B cell (primary cell): ENCODE data around the gene HS1BP3. TPM values are rescaled to one million over a fixed set of nuclear protein-coding genes. Genes with fewer than 3 reads are reported as not detected.

Experiments
- ATAC-seq: fragments of 200-7000 bp; cut with Tn5 transposase; one replicate; pipeline ENCODE4 v1.10.0; 2021; ENCODE audit warnings: low read depth, mild to moderate bottlenecking, moderate number of reproducible peaks, moderate library complexity
- CTCF ChIA-PET: fragments of 350-600 bp; sonication (Branson Sonifier 250); formaldehyde crosslinking; loops from one replicate; lab custom pipeline; 2021; ENCODE audit warnings: antibody characterized with exemption, inconsistent platforms; lab: Charles Lee
- POLR2A ChIA-PET: fragments of 350-600 bp; sonication (Branson Sonifier 250); formaldehyde crosslinking; loops from one replicate; lab custom pipeline; 2021; ENCODE audit warnings: antibody characterized with exemption; lab: Charles Lee
- DNase-seq: peaks from one replicate; pipeline ENCODE4 v3.0.0; 2013
- H2AFZ ChIP-seq: 2 replicates; pipeline ENCODE4 v1.6.1; 2012; ENCODE audit warnings: mild to moderate bottlenecking, low read depth, low read length; ENCODE audit not compliant: insufficient read depth, poor library complexity, severe bottlenecking
- H3K27ac ChIP-seq, 2 donors: 1 replicate in 1 of 2; 2 replicates in 1 of 2; pipeline ENCODE4 v1.5.1; 2012 to 2013; ENCODE audit warnings: low read length in 2 of 2, mild to moderate bottlenecking in 2 of 2, moderate library complexity in 1 of 2
- H3K27me3 ChIP-seq, 4 experiments: fragments of 200-600 bp in 1 of 4; sonication (generic) in 1 of 4; replicated peaks in 1 of 4; 1 replicate in 2 of 4; 2 replicates in 2 of 4; pipeline versions ENCODE4 v1.6.1 to v1.7.0; 2013 to 2016; ENCODE audit warnings: low read length in 3 of 4, mild to moderate bottlenecking in 2 of 4, mixed read lengths in 1 of 4, moderate library complexity in 1 of 4; ENCODE audit not compliant: insufficient read depth in 4 of 4, control insufficient read depth in 3 of 4; ENCODE audit errors: control extremely low read depth in 1 of 4
- H3K36me3 ChIP-seq, 2 experiments: replicated peaks in 1 of 2; 1 replicate in 1 of 2; 2 replicates in 1 of 2; pipeline versions ENCODE4 v1.6.1 to v1.7.1; 2013; ENCODE audit warnings: low read length in 1 of 2; ENCODE audit not compliant: insufficient read depth in 2 of 2, control insufficient read depth in 1 of 2; ENCODE audit errors: control extremely low read depth in 1 of 2, extremely low read depth in 1 of 2
- H3K4me1 ChIP-seq, 2 donors: fragments of 200-600 bp in 1 of 2; sonication (generic) in 1 of 2; 1 replicate in 1 of 2; 2 replicates in 1 of 2; pipeline versions ENCODE4 v1.5.1 to v1.6.1; 2013 to 2017; ENCODE audit warnings: low read length in 2 of 2; ENCODE audit not compliant: control insufficient read depth in 2 of 2, insufficient read depth in 2 of 2
- H3K4me2 ChIP-seq: replicated peaks from 2 replicates; pipeline ENCODE3; 2012; ENCODE audit warnings: mild to moderate bottlenecking, low read depth, low read length; ENCODE audit not compliant: poor library complexity, severe bottlenecking
- H3K4me3 ChIP-seq, 5 experiments: fragments of 200-600 bp in 1 of 5; sonication (generic) in 1 of 5; 1 replicate in 3 of 5; 2 replicates in 2 of 5; pipeline versions ENCODE4 v1.5.1 to v1.7.0; 2011 to 2016; ENCODE audit warnings: low read length in 4 of 5, mild to moderate bottlenecking in 4 of 5, low read depth in 2 of 5, control low read depth in 1 of 5, moderate library complexity in 1 of 5; ENCODE audit not compliant: insufficient read depth in 1 of 5; ENCODE audit errors: control extremely low read depth in 1 of 5, extremely low read depth in 1 of 5
- H3K79me2 ChIP-seq: fragments of 200-600 bp; sonication (generic); one replicate; pipeline ENCODE4 v1.6.0; 2016; ENCODE audit warnings: low read length; ENCODE audit not compliant: control insufficient read depth, insufficient read depth
- H3K9ac ChIP-seq: fragments of 200-600 bp; sonication (generic); 2 replicates; pipeline ENCODE4 v1.6.1; 2017; ENCODE audit warnings: mild to moderate bottlenecking, low read length, moderate library complexity
- H3K9me3 ChIP-seq, 3 donors: one replicate each; pipeline versions ENCODE4 v1.6.1 to v1.7.1; 2013; ENCODE audit warnings: low read length in 2 of 3; ENCODE audit not compliant: control insufficient read depth in 2 of 3, insufficient read depth in 1 of 3; ENCODE audit errors: control extremely low read depth in 1 of 3
- H4K20me1 ChIP-seq: 2 replicates; pipeline ENCODE4 v1.6.0; 2012; ENCODE audit warnings: mild to moderate bottlenecking, low read length; ENCODE audit not compliant: insufficient read depth, control insufficient read depth, poor library complexity, severe bottlenecking
- H3K27ac Mint-ChIP-seq: one replicate; pipeline ENCODE4 v1.8.0; 2021; ENCODE audit warnings: mixed read lengths
- H3K27me3 Mint-ChIP-seq: one replicate; pipeline ENCODE4 v1.8.0; 2021; ENCODE audit warnings: mixed read lengths
- H3K4me1 Mint-ChIP-seq: one replicate; pipeline ENCODE4 v1.8.0; 2021; ENCODE audit warnings: mixed read lengths
- H3K4me3 Mint-ChIP-seq: one replicate; pipeline ENCODE4 v1.8.0; 2021; ENCODE audit warnings: mixed read lengths
- H3K9me3 Mint-ChIP-seq: one replicate; pipeline ENCODE4 v1.8.0; 2022; ENCODE audit warnings: mixed read lengths; ENCODE audit not compliant: insufficient read depth
- CTCF ChIP-seq: fragments of 200-600 bp; IDR thresholded peaks from one replicate; pipeline ENCODE4 v1.8.0; 2022; ENCODE audit warnings: antibody characterized with exemption, mild to moderate bottlenecking
- EZH2 ChIP-seq: IDR thresholded peaks from 2 replicates; pipeline ENCODE4 v1.6.1; 2012; ENCODE audit warnings: borderline replicate concordance, low read depth, mild to moderate bottlenecking, moderate library complexity, low read length; ENCODE audit not compliant: insufficient read depth, poor library complexity, severe bottlenecking
- WGBS: methylation state at CpG from one replicate; pipeline ENCODE4 v1.1.5; 2013; ENCODE audit warnings: missing lambda C conversion rate; ENCODE audit not compliant: insufficient coverage; 5-methylcytosine and 5-hydroxymethylcytosine counted together
- intact Hi-C: fragments of 100-400 bp; cut with micrococcal nuclease; formaldehyde crosslinking; loops from one replicate; pipeline ENCODE4 v1.10.0; 2022
- polyA plus RNA-seq: library from polyadenylated mRNA; depleted of rRNA; stranded (reverse); fragments of >200 nt; gene quantifications from 2 replicates; pipeline ENCODE4 v1.2.3, GENCODE V29; 2012
- total RNA-seq, 2 donors: library from RNA; stranded (reverse); fragments of 120-200 nt in 1 of 2; gene quantifications; 1 replicate in 1 of 2; 2 replicates in 1 of 2; pipeline versions ENCODE4 v1.2.3 to v1.2.4, GENCODE V29; 2013 to 2022

Gene HS1BP3
- total and polyA plus RNA-seq, 2 donors (not counting 1 experiment from before 2014, with no cell fraction given): 27.8 to 28.7 TPM

GRCh38 chr2:20666005-20666303, 15.1 kb upstream of the HS1BP3 start:
- peak overlapping the region; percentile 99 for H3K4me2 ChIP-seq
- peaks cover 0 to 24% (median 0%) of the 10 kb centered on the region in 3 donors for H3K9me3 ChIP-seq
- peak overlapping the region; percentile 47 to 61 for H3K27ac ChIP-seq
- peaks cover 37% of the 10 kb centered on the region for H3K4me1 Mint-ChIP-seq
- H3K36me3 ChIP-seq: peaks cover 0 to 2% of the 10 kb centered on the region in 2 experiments
- peaks cover 14% of the 10 kb centered on the region for H3K27me3 Mint-ChIP-seq
- H3K9me3 Mint-ChIP-seq: no peaks in the 10 kb centered on the region
- peak overlapping the region; percentile 93 for H2AFZ ChIP-seq
- TF ChIP-seq EZH2 (no peak), CTCF (no peak)
- H3K79me2 ChIP-seq: peaks cover 3% of the 10 kb centered on the region
- H3K4me3 ChIP-seq: peak overlapping the region in 4 of 5 experiments; percentile 54 to 80 (median 62)
- CTCF ChIA-PET: interaction anchor here (0.8 to 8.9 kb wide), 14 partner anchors 11 to 299 kb away, joined by 3 to 139 read pairs (median 5); partner anchors contain the start of genes HS1BP3, LDAH and RHOB
- ATAC-seq (peak; percentile 7), DNase-seq (peak; percentile 82)
- 2% methylated on average over 34 of the region's 34 CpGs for WGBS
- peak overlapping the region; percentile 84 for H3K9ac ChIP-seq
- POLR2A ChIA-PET: interaction anchor here (1.4 to 3.3 kb wide), 5 partner anchors 10 to 219 kb away, joined by 4 to 74 read pairs (median 11); partner anchors contain the start of genes HS1BP3, LDAH and RHOB
- H3K27ac Mint-ChIP-seq: peak overlapping the region; percentile 94
- peak overlapping the region; percentile 95 for H3K4me3 Mint-ChIP-seq
- intact Hi-C loops: loop anchor here (1.0 kb wide), 2 partner anchors 10 to 15 kb away; partner anchors contain the start of gene HS1BP3
- peaks cover 0 to 85% (median 23%) of the 10 kb centered on the region in 4 experiments for H3K27me3 ChIP-seq
- H3K4me1 ChIP-seq: peaks cover 34 to 61% of the 10 kb centered on the region in 2 donors
- no peaks in the 10 kb centered on the region for H4K20me1 ChIP-seq
